ENCODE data around the gene C1orf174. TPM values are rescaled to one million over a fixed set of nuclear protein-coding genes. Genes with fewer than 3 reads are reported as not detected.

Gene C1orf174
- total RNA-seq, 1 experiment from 2014 or later, result 21.1 TPM

DNA sequence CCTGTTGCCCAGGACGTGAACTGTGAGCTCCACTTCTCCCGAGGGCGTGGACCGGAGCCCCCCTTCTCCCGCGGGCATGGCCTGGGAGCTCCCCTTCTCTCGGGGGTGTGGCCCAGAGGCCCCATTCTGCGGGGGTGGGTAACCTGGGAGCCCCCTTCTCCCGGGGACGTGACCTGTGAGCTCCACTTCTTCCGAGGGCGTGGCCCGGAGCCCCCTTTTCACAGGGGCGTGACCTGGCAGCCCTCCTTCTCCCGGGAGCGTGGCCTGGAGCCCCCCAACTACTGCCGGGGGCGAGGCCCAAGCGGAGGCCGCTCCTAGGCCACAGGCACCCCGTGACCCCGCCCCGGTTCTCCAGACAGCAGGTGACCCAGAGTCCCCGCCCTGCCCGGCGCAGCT lies 320 bp downstream of the C1orf174 start:
- peak overlapping the region; percentile 86 for H3K27ac ChIP-seq (ENCODE audit: insufficient read length, low read depth, low read length)
- peaks cover 32% of the 10 kb centered on the region; the same call in 1 of the 2 replicates for H3K79me2 ChIP-seq (ENCODE audit: insufficient read depth, low read length)
- H3K4me3 Mint-ChIP-seq, result peak overlapping the region; percentile 84 to 95
- H3K4me1 ChIP-seq (ENCODE audit: insufficient read depth, low read length), result no peaks in the 10 kb centered on the region
- no peak overlapping the region for H3T11ph ChIP-seq (ENCODE audit: low read length)
- no peaks in the 10 kb centered on the region for H4K20me1 ChIP-seq (ENCODE audit: control insufficient read depth, insufficient read depth, insufficient read length)
- no peak overlapping the region for H2AK5ac ChIP-seq (ENCODE audit: insufficient read length, low read length)
- peak overlapping the region; percentile 93 for H3K4me2 ChIP-seq (ENCODE audit: insufficient read depth, insufficient read length, low read length)
- WGBS (ENCODE audit: extremely low coverage, insufficient read length, low lambda C conversion rate), result no CpG with 5 or more reads among the region's 26 CpGs
- peaks cover 26 to 33% of the 10 kb centered on the region in 2 experiments for H3K4me1 Mint-ChIP-seq
- no peak overlapping the region for H4K8ac ChIP-seq (replicated peaks; ENCODE audit: insufficient read length, low read depth, low read length)
- no peaks in the 10 kb centered on the region for H3K27me3 ChIP-seq (ENCODE audit: insufficient read depth, low read length)
- H2BK12ac ChIP-seq (ENCODE audit: insufficient read length, low read depth, low read length), result no peak overlapping the region
- no peak overlapping the region for H3K4ac ChIP-seq (ENCODE audit: low read depth, low read length)
- H4K91ac ChIP-seq (ENCODE audit: insufficient read length, low read depth, low read length), result no peak overlapping the region
- no peak overlapping the region for H3K56ac ChIP-seq (ENCODE audit: insufficient read length, low read depth, low read length)
- H3K79me1 ChIP-seq (ENCODE audit: insufficient read depth, low read depth, low read length, poor library complexity, severe bottlenecking), result peaks cover 11% of the 10 kb centered on the region
- no peak overlapping the region for H2BK20ac ChIP-seq (ENCODE audit: low read depth, low read length, poor library complexity, severe bottlenecking)
- H3K9ac ChIP-seq (ENCODE audit: extremely low read depth, insufficient read length, low read length), result peak overlapping the region; percentile 48
- no peak overlapping the region for H2BK5ac ChIP-seq (ENCODE audit: insufficient read length, low read length)
- peak overlapping the region; percentile 36; the same call in 1 of the 2 replicates for H3K14ac ChIP-seq (ENCODE audit: insufficient read depth, low read length)
- no peaks in the 10 kb centered on the region for H3K27me3 Mint-ChIP-seq (ENCODE audit: low read depth)
- H4K5ac ChIP-seq (ENCODE audit: insufficient read length, low read depth, low read length), result no peak overlapping the region
- peak overlapping the region; percentile 94 to 100 (median 99); a peak in 3 of 7 replicates for H3K27ac Mint-ChIP-seq
- H3K9me3 ChIP-seq (ENCODE audit: control insufficient read depth, low read depth, low read length), result no peaks in the 10 kb centered on the region
- H3K9me3 Mint-ChIP-seq, result peaks cover 13 to 15% of the 10 kb centered on the region in 2 experiments
- H2BK15ac ChIP-seq (ENCODE audit: low read depth, low read length), result no peak overlapping the region
- peaks cover 7% of the 10 kb centered on the region for H3K23me2 ChIP-seq (ENCODE audit: insufficient read length, low read depth, low read length, poor library complexity, severe bottlenecking)
- H3K18ac ChIP-seq (ENCODE audit: insufficient read length, low read depth, low read length), result peak overlapping the region; percentile 52
- peaks cover 8 to 27% (median 10%) of the 10 kb centered on the region in 3 experiments for H3K36me3 Mint-ChIP-seq (ENCODE audit: insufficient read depth in 1 of 3, low read depth in 3 of 3)
- no peak for DNase-seq
- no peak overlapping the region for H3K23ac ChIP-seq (ENCODE audit: insufficient read length, low read depth, low read length)
- TF ChIP-seq, protein P1, sequence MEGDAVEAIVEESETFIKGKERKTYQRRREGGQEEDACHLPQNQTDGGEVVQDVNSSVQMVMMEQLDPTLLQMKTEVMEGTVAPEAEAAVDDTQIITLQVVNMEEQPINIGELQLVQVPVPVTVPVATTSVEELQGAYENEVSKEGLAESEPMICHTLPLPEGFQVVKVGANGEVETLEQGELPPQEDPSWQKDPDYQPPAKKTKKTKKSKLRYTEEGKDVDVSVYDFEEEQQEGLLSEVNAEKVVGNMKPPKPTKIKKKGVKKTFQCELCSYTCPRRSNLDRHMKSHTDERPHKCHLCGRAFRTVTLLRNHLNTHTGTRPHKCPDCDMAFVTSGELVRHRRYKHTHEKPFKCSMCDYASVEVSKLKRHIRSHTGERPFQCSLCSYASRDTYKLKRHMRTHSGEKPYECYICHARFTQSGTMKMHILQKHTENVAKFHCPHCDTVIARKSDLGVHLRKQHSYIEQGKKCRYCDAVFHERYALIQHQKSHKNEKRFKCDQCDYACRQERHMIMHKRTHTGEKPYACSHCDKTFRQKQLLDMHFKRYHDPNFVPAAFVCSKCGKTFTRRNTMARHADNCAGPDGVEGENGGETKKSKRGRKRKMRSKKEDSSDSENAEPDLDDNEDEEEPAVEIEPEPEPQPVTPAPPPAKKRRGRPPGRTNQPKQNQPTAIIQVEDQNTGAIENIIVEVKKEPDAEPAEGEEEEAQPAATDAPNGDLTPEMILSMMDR (conservative IDR thresholded peaks at IDR 0.05), result peak; percentile 39; the same call in 1 of the 3 replicates
- no peak overlapping the region for H2BK120ac ChIP-seq (ENCODE audit: low read depth, low read length, poor library complexity, severe bottlenecking)
- H2AFZ ChIP-seq (ENCODE audit: low read length), result no peak overlapping the region
